ENCODE data around the gene QRSL1.

QRSL1 gene

GRCh38 chr6:106642476-106642875 is 13.1 kb downstream of the QRSL1 start:
- no peak for DNase-seq (ENCODE audit: low read depth, low spot score)
- H3K4me3 ChIP-seq (ENCODE audit: low read depth, low read length): no peak overlapping the region
- in situ Hi-C loops (cut with HindIII; ENCODE audit: low sequenced_read_pairs): no loop called here
- TF ChIP-seq, protein P1, sequence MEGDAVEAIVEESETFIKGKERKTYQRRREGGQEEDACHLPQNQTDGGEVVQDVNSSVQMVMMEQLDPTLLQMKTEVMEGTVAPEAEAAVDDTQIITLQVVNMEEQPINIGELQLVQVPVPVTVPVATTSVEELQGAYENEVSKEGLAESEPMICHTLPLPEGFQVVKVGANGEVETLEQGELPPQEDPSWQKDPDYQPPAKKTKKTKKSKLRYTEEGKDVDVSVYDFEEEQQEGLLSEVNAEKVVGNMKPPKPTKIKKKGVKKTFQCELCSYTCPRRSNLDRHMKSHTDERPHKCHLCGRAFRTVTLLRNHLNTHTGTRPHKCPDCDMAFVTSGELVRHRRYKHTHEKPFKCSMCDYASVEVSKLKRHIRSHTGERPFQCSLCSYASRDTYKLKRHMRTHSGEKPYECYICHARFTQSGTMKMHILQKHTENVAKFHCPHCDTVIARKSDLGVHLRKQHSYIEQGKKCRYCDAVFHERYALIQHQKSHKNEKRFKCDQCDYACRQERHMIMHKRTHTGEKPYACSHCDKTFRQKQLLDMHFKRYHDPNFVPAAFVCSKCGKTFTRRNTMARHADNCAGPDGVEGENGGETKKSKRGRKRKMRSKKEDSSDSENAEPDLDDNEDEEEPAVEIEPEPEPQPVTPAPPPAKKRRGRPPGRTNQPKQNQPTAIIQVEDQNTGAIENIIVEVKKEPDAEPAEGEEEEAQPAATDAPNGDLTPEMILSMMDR (IDR thresholded peaks at IDR 0.05; ENCODE audit: low read depth, low read length): no peak

- TF ChIP-seq, protein P1 (IDR thresholded peaks at IDR 0.05; ENCODE audit: low read depth, low read length): no peak
- in situ Hi-C loops (cut with HindIII; ENCODE audit: low sequenced_read_pairs): no loop called here
- peak; percentile 4 for DNase-seq (ENCODE audit: low read depth, low spot score)
- no peak overlapping the region for H3K4me3 ChIP-seq (ENCODE audit: low read depth, low read length)
Measured at GRCh38 chr6:106643061-106643460, 13.7 kb downstream of the QRSL1 start.

DNA sequence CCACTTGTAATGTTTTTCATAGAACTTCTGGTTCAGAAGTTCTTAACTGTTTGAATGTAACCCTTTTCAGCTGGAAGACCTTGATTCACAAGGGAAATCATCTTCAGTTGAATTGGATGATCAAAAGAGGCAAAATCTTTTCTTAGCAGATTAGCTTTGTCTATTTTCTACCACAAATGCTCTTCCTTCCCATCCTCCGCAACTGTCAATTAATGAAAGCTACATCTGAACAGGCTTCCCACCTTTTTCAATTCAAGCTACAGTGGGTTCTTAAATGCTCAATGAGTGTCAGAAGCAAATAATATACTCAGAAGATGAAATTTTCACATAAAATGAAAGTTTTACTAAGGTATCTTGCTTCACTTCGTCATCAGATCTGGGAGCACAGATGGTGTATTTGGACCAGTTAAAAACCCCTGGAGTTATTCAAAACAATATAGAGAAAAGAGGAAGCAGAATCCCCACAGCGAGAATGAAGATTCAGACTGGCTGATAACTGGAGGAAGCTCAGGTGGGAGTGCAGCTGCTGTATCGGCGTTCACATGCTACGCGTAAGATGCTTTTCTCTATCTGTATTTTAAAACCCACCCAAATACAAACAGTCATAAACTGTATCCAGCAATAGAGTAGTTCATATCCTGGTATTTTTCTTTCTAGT is 19.4 kb downstream of the QRSL1 start:
- TF ChIP-seq, protein P1 (IDR thresholded peaks at IDR 0.05; ENCODE audit: low read depth, low read length): no peak
- no peak for DNase-seq (ENCODE audit: low read depth, low spot score)
- in situ Hi-C loops (cut with HindIII; ENCODE audit: low sequenced_read_pairs): no loop called here
- H3K4me3 ChIP-seq (ENCODE audit: low read depth, low read length): no peak overlapping the region

DNA sequence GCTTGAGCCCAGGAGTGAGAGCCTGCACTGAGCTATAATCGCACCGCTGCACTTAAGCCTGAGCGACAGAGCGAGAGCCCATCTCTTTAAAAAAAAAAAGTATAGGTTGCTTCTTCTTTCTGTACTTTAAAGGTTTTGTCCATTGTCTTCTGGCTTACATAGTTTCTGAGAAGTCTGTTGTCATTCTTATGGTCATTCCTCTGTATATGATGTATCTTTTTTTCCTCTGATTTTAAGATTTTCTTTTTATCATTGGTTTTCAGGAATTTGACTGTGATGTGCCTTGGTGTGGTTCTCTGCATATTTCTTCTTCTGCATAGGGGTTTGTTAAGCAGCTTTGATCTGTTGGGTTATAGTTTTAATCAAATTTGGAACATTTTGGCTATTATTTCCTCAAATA is 29.1 kb downstream of the QRSL1 start:
- in situ Hi-C loops (cut with HindIII; ENCODE audit: low sequenced_read_pairs): no loop called here
- DNase-seq (ENCODE audit: low read depth, low spot score): no peak
- TF ChIP-seq, protein P1 (IDR thresholded peaks at IDR 0.05; ENCODE audit: low read depth, low read length): no peak
- H3K4me3 ChIP-seq (ENCODE audit: low read depth, low read length): no peak overlapping the region

- no peak for DNase-seq (ENCODE audit: low read depth, low spot score)
- TF ChIP-seq, protein P1 (IDR thresholded peaks at IDR 0.05; ENCODE audit: low read depth, low read length): no peak
- in situ Hi-C loops (cut with HindIII; ENCODE audit: low sequenced_read_pairs): no loop called here
- H3K4me3 ChIP-seq (ENCODE audit: low read depth, low read length): no peak overlapping the region
Measured at GRCh38 chr6:106659859-106660258, 30.5 kb downstream of the QRSL1 start.

DNA sequence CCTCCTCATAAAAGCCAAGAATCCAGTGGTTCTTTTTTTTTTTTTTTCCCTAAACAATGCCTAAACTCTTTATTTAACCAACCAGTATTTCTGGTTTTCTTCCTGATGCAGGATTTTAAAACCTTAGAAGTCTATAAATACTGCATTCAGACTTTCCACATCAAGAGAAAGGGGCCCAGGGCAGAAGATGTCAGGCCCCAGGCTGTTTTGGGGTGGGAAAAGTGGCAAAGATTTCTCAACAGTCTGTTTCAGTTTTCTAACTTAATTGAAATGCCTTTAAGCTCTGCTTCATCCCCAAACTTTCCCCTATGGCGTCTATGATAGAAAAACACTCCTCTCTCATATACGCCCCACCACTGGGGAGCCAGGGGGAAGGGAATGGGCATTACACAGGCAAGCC is 33.1 kb downstream of the QRSL1 start:
- no peak for DNase-seq (ENCODE audit: low read depth, low spot score)
- in situ Hi-C loops (cut with HindIII; ENCODE audit: low sequenced_read_pairs): no loop called here
- no peak overlapping the region for H3K4me3 ChIP-seq (ENCODE audit: low read depth, low read length)
- TF ChIP-seq, protein P1 (IDR thresholded peaks at IDR 0.05; ENCODE audit: low read depth, low read length): no peak

Measured in astrocyte of the spinal cord (primary cell).